ENCODE data around the gene DNAH5. TPM values are rescaled to one million over a fixed set of nuclear protein-coding genes. Genes with fewer than 3 reads are reported as not detected.

Gene DNAH5
- total RNA-seq, 1 donor from 2014 or later: under 0.01 TPM

- H3K27ac ChIP-seq: no peak overlapping the region
Measured at GRCh38 chr5:13921578-13921977, 22.9 kb downstream of the DNAH5 start.

DNA sequence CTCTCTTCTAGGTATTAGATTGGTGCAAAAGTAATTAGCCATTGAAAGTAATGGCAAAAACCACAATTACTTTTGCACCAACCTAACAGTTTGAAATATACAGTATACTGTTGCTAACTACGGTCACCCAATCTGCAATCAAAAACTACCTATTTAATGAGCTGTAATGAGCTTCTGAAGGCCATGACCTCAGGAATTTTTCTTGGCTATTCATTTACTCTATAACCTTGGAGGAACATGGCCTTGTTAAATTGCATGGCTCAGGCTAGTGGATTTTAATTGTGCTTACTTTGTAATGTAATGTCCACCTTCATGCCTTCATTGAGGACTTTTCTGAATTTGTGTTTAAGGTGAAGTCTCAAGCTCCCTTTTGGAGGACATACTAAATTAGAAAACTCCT lies 24.7 kb downstream of the DNAH5 start:
- DNase-seq (ENCODE audit: low spot score in 2 of 2): no peak
- H3K27ac ChIP-seq: no peak overlapping the region
- H3K9me3 ChIP-seq: no peaks in the 10 kb centered on the region
- intact Hi-C loops (cut with DNase I): no loop called here
- TF ChIP-seq, protein P1, sequence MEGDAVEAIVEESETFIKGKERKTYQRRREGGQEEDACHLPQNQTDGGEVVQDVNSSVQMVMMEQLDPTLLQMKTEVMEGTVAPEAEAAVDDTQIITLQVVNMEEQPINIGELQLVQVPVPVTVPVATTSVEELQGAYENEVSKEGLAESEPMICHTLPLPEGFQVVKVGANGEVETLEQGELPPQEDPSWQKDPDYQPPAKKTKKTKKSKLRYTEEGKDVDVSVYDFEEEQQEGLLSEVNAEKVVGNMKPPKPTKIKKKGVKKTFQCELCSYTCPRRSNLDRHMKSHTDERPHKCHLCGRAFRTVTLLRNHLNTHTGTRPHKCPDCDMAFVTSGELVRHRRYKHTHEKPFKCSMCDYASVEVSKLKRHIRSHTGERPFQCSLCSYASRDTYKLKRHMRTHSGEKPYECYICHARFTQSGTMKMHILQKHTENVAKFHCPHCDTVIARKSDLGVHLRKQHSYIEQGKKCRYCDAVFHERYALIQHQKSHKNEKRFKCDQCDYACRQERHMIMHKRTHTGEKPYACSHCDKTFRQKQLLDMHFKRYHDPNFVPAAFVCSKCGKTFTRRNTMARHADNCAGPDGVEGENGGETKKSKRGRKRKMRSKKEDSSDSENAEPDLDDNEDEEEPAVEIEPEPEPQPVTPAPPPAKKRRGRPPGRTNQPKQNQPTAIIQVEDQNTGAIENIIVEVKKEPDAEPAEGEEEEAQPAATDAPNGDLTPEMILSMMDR (IDR thresholded peaks at IDR 0.05): no peak
- no peak overlapping the region for H3K4me3 ChIP-seq
- no peaks in the 10 kb centered on the region for H3K36me3 ChIP-seq
- H3K4me1 ChIP-seq: no peaks in the 10 kb centered on the region
- H3K27me3 ChIP-seq: no peaks in the 10 kb centered on the region

More at GRCh38 chr5:13921578-13921977, 22.9 kb downstream of the DNAH5 start:
- H3K27me3 ChIP-seq: no peaks in the 10 kb centered on the region
- no peaks in the 10 kb centered on the region for H3K4me1 ChIP-seq
- no peak overlapping the region for H3K4me3 ChIP-seq
- H3K9me3 ChIP-seq: no peaks in the 10 kb centered on the region
- H3K36me3 ChIP-seq: no peaks in the 10 kb centered on the region
- no peak for DNase-seq (ENCODE audit: low spot score in 2 of 2)
- intact Hi-C loops (cut with DNase I): no loop called here
- TF ChIP-seq, protein P1 (IDR thresholded peaks at IDR 0.05): no peak

- Histone ChIP-seq H3K36me3 (no peaks in the 10 kb centered on the region), H3K9me3 (no peaks in the 10 kb centered on the region), H3K4me1 (no peaks in the 10 kb centered on the region), H3K27ac (no peak overlapping the region), H3K4me3 (no peak overlapping the region), H3K27me3 (no peaks in the 10 kb centered on the region)
- DNase-seq (ENCODE audit: low spot score in 2 of 2): no peak
- TF ChIP-seq, protein P1 (IDR thresholded peaks at IDR 0.05): no peak
- intact Hi-C loops (cut with DNase I): no loop called here
Measured at GRCh38 chr5:13919087-13919486, 25.4 kb downstream of the DNAH5 start.

DNA sequence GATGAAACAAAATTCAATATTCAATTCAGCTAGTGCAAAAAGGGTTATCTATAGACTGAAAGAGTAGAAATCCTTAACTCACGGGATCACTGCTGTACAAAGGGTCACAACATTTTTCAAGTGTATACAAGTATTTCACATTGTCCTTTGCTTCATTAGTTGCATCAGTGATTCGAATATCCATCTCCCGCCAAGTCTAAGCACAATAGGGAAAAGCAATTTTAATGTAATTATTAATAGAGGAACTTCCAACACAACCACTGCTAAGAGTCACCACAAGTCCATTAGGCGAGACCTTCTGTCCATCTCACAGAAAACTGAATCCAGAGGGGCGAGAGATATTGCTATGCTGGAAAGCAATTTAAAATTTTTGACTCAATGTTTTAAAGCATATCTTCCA lies 27.4 kb downstream of the DNAH5 start:
- Histone ChIP-seq H3K27ac (no peak overlapping the region), H3K4me3 (no peak overlapping the region), H3K9me3 (no peaks in the 10 kb centered on the region), H3K27me3 (no peaks in the 10 kb centered on the region), H3K4me1 (no peaks in the 10 kb centered on the region), H3K36me3 (no peaks in the 10 kb centered on the region)
- TF ChIP-seq, protein P1 (IDR thresholded peaks at IDR 0.05): no peak
- intact Hi-C loops (cut with DNase I): no loop called here
- no peak for DNase-seq (ENCODE audit: low spot score in 2 of 2)

GRCh38 chr5:13913962-13914361 lies 30.5 kb downstream of the DNAH5 start:
- intact Hi-C loops (cut with DNase I): no loop called here
- Histone ChIP-seq H3K27ac (no peak overlapping the region), H3K4me1 (no peaks in the 10 kb centered on the region), H3K27me3 (no peaks in the 10 kb centered on the region), H3K9me3 (no peaks in the 10 kb centered on the region), H3K36me3 (no peaks in the 10 kb centered on the region), H3K4me3 (no peak overlapping the region)
- no peak for DNase-seq (ENCODE audit: low spot score in 2 of 2)
- TF ChIP-seq, protein P1 (IDR thresholded peaks at IDR 0.05): no peak

- no peak for DNase-seq (ENCODE audit: low spot score in 2 of 2)
- intact Hi-C loops (cut with DNase I): no loop called here
- TF ChIP-seq, protein P1 (IDR thresholded peaks at IDR 0.05): no peak
- Histone ChIP-seq H3K27ac (no peak overlapping the region), H3K9me3 (no peaks in the 10 kb centered on the region), H3K27me3 (no peaks in the 10 kb centered on the region), H3K4me1 (no peaks in the 10 kb centered on the region), H3K36me3 (no peaks in the 10 kb centered on the region), H3K4me3 (no peak overlapping the region)
Measured at GRCh38 chr5:13910637-13911288, 33.7 kb downstream of the DNAH5 start.

Measured in ascending aorta (tissue), 2 donors.